A673 (cell line): ENCODE results near the gene KIF2A.

Experiments
- EZH2 ChIP-seq: fragments of 200-600 bp; sonication (generic); IDR thresholded peaks from 2 replicates; pipeline ENCODE4 v1.6.1; 2017; ENCODE audit warnings: borderline replicate concordance, low read depth, mild to moderate bottlenecking, mixed read lengths, antibody characterized with exemption, low read length; ENCODE audit not compliant: poor library complexity, severe bottlenecking
- TF ChIP-seq, protein P1 (sequence below): fragments of 300-800, 200-600 bp; sonication (generic); conservative IDR thresholded peaks from 2 replicates; pipeline ENCODE4 v1.5.1; 2017; ENCODE audit warnings: low read depth, mild to moderate bottlenecking, antibody characterized with exemption, low read length, moderate library complexity, mixed read lengths

DNA sequence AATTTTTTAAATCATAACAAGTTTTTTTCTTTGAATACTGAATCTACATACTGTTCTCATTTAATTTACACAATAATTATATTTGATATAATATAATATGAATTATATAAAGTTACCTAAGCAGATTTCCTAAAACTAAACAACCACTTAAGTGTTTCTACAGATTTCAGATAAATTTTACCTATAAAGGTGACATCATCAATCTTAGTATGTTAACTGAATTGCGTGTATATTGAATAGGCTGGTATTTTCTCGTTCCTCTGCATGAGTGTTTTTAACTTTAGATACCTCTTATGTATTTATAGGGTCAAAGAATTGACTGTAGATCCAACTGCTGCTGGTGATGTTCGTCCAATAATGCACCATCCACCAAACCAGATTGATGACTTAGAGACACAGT, 67.4 kb downstream of the KIF2A start:
- TF ChIP-seq, protein P1, sequence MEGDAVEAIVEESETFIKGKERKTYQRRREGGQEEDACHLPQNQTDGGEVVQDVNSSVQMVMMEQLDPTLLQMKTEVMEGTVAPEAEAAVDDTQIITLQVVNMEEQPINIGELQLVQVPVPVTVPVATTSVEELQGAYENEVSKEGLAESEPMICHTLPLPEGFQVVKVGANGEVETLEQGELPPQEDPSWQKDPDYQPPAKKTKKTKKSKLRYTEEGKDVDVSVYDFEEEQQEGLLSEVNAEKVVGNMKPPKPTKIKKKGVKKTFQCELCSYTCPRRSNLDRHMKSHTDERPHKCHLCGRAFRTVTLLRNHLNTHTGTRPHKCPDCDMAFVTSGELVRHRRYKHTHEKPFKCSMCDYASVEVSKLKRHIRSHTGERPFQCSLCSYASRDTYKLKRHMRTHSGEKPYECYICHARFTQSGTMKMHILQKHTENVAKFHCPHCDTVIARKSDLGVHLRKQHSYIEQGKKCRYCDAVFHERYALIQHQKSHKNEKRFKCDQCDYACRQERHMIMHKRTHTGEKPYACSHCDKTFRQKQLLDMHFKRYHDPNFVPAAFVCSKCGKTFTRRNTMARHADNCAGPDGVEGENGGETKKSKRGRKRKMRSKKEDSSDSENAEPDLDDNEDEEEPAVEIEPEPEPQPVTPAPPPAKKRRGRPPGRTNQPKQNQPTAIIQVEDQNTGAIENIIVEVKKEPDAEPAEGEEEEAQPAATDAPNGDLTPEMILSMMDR = no peak
- no peak for TF ChIP-seq EZH2
